BJ (cell line): ENCODE data around the gene TOR4A. TPM values are rescaled to one million over a fixed set of nuclear protein-coding genes. Genes with fewer than 3 reads are reported as not detected.

Source experiments
- CTCF ChIA-PET: fragments of 350-600 bp; formaldehyde crosslinking; extraction: SDS; loops from one replicate; lab custom pipeline; 2021; ENCODE audit warnings: antibody characterized with exemption, inconsistent platforms; lab: Yijun Ruan, JAX
- POLR2A ChIA-PET: fragments of 300-600 bp; sonication (Branson Sonifier 250); formaldehyde crosslinking; extraction: SDS; loops from one replicate; lab custom pipeline; 2021; ENCODE audit warnings: antibody characterized with exemption; lab: Charles Lee
- DNase-seq: peaks from one replicate; pipeline ENCODE4 v3.0.0-alpha.2; 2011; ENCODE audit warnings: low read depth
- H3K27me3 ChIP-seq: 2 replicates; pipeline ENCODE4 v1.6.0; 2011; ENCODE audit warnings: low read length; ENCODE audit not compliant: control insufficient read depth, insufficient read depth
- H3K36me3 ChIP-seq: 2 replicates; pipeline ENCODE4 v1.5.1; 2011; ENCODE audit warnings: low read length; ENCODE audit not compliant: control insufficient read depth, insufficient read depth
- H3K4me3 ChIP-seq: 2 replicates; pipeline ENCODE4 v1.5.1; 2011; ENCODE audit warnings: low read depth, mild to moderate bottlenecking, control low read depth, low read length
- CTCF ChIP-seq: IDR thresholded peaks from 2 replicates; pipeline ENCODE4 v1.5.1; 2011; ENCODE audit warnings: low read depth, mild to moderate bottlenecking, control low read depth, inconsistent platforms, low read length, moderate library complexity; ENCODE audit not compliant: insufficient read depth
- polyA plus RNA-seq: library from polyadenylated mRNA; depleted of rRNA; stranded (reverse); fragments of >200 nt; gene quantifications from 2 replicates; pipeline ENCODE4 v1.2.3, GENCODE V29; 2011

Gene TOR4A
- polyA plus RNA-seq, 1 experiment, result 23.8 TPM

- ChIA-PET CTCF (interaction anchor here (1.4 kb wide), 1 partner anchor 10 kb away, joined by 5 read pairs; no protein-coding TSS in a partner anchor), POLR2A (no interaction called here)
- Histone ChIP-seq H3K4me3 (peak overlapping the region; percentile 13; the same call in 1 of the 2 replicates), H3K27me3 (peaks cover 24% of the 10 kb centered on the region), H3K36me3 (no peaks in the 10 kb centered on the region)
- no peak for TF ChIP-seq CTCF
- no peak for DNase-seq
These were observed 17.8 kb downstream of the TOR4A start for GRCh38 chr9:137295238-137295811.

GRCh38 chr9:137295849-137296669, 18.5 kb downstream of the TOR4A start:
- no peak for TF ChIP-seq CTCF
- POLR2A ChIA-PET, result no interaction called here
- H3K36me3 ChIP-seq, result no peaks in the 10 kb centered on the region
- CTCF ChIA-PET, result interaction anchor here (0.5 to 1.1 kb wide), 2 partner anchors 99 to 212 kb away, joined by 3 read pairs; no protein-coding TSS in a partner anchor
- no peak for DNase-seq
- H3K4me3 ChIP-seq, result no peak overlapping the region; the same call in 1 of the 2 replicates
- peaks cover 24% of the 10 kb centered on the region for H3K27me3 ChIP-seq

GRCh38 chr9:137296670-137297664, 19.4 kb downstream of the TOR4A start:
- TF ChIP-seq CTCF, result no peak
- Histone ChIP-seq H3K27me3 (peaks cover 24% of the 10 kb centered on the region), H3K36me3 (no peaks in the 10 kb centered on the region), H3K4me3 (no peak overlapping the region)
- DNase-seq, result no peak
- ChIA-PET CTCF (interaction anchor here (0.5 to 1.1 kb wide), 3 partner anchors 27 to 213 kb away, joined by 3 read pairs; no protein-coding TSS in a partner anchor), POLR2A (interaction anchor here (0.6 kb wide), 1 partner anchor 19 kb away, joined by 3 read pairs; no protein-coding TSS in a partner anchor)

GRCh38 chr9:137297966-137298365, 20.4 kb downstream of the TOR4A start:
- ChIA-PET CTCF (interaction anchor here (1.0 kb wide), 1 partner anchor 125 kb away, joined by 3 read pairs; the partner anchor contains the start of genes EXD3 and NOXA1), POLR2A (interaction anchor here (0.6 kb wide), 1 partner anchor 18 kb away, joined by 3 read pairs; no protein-coding TSS in a partner anchor)
- no peak for TF ChIP-seq CTCF

More at GRCh38 chr9:137297966-137298365, 20.4 kb downstream of the TOR4A start:
- no peak overlapping the region for H3K4me3 ChIP-seq
- peaks cover 24% of the 10 kb centered on the region for H3K27me3 ChIP-seq
- no peaks in the 10 kb centered on the region for H3K36me3 ChIP-seq
- DNase-seq, result no peak
